Epithelial cell of prostate (primary cell): ENCODE data around the gene PADI4.
"Not testable (repeated sequence)": the region's sequence is repeated elsewhere in the genome, so short reads cannot be mapped to it uniquely, and the experiment has no call there.

Source experiments
- DNase-seq: peaks from one replicate; pipeline ENCODE4 v3.0.0-alpha.2; 2011; ENCODE audit warnings: low read depth, low spot score
- H3K27ac ChIP-seq: fragments of 450-650 bp; 2 replicates; pipeline ENCODE4 v1.5.1; 2017; ENCODE audit warnings: mild to moderate bottlenecking

The PADI4 gene

DNA sequence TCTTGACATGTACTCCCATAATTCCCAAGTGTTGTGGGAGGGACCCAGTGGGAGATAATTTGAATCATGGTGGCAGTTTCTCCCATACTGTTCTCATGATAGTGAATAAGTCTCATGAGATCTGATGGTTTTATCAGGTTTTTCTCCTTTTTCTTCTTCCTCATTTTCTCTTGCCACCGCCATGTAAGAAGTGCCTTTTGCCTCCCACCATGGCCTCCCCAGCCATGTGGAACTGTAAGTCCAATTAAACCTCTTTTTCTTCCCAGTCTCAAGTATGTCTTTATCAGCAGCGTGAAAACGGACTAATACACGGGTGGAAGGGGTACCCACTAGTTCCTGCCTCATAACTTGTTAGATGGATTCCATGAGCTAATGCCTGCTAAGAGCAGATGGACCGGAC is 37.5 kb downstream of the PADI4 start:
- DNase-seq, H3K27ac ChIP-seq: not testable (repeated sequence)

DNA sequence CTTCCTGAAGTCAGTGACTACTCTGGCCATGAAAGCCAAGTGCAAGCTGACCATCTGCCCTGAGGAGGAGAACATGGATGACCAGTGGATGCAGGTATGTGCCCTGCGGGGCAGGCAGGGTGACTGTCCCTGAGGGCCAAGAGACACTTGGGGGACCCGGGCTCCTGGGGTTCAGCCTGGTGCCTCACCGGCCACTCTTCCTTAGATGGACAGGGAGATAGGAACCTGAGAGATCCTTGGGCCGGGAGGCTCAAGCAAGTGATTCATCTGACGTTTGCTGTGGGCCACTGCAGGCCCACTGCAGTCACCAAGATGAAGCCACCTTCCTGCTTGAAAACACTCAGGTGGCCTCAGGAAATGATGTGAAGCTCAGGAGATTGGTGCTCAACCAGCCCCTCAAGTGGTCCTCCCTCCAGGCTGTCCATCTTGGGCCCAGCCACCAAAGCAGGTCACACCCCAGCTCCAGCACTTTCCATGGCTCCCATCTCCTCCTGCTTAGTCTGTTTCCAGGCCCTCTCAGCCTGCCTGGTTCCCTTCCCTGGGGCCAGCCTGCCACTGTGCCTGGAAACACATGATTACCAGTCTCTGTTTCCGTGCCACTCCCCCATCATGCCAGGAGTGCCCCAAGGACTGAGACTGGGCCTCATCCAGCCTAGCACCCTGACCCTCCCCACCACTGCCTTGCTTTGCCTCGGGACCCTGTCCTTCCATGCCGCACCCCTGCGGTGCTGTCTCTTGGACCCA is 38.2 kb downstream of the PADI4 start:
- no peak overlapping the region for H3K27ac ChIP-seq
- DNase-seq = no peak

DNA sequence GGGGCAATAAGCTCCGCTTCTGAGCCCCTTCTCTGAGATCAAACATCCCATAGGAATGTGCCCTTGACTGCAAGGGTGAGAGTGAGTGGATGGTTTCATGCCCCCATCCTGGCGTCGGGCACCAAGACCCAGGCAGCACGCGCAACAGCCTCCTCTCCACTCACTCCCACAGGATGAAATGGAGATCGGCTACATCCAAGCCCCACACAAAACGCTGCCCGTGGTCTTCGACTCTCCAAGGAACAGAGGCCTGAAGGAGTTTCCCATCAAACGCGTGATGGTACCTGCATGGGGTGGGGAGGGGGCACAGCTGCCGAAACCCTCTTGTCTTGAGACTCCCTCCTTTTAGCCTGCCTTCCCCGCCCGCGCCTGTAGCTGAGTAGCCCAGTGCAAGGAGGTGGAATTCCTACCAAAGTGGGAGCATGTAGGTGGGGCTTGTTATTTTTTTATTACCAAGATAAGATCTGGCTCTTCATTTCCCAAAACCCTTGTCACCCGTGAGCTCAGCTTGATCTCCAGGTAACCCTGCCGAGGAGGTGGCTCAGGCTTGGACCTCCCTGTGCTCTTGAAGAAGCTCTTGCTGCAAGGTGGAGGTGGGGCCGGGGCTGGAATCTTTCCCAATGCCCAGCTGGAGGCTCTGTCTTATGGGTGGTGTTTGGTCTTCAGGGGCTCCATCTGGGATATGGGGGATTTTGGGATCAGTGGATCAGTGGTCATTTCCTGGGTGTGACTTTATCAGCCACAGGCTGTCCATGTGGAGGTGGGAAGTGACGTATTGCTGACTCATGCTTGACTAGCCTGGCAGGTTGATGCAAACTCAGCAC is 40.0 kb downstream of the PADI4 start:
- peak; percentile 82 for DNase-seq
- H3K27ac ChIP-seq = peak overlapping the region; percentile 84

DNA sequence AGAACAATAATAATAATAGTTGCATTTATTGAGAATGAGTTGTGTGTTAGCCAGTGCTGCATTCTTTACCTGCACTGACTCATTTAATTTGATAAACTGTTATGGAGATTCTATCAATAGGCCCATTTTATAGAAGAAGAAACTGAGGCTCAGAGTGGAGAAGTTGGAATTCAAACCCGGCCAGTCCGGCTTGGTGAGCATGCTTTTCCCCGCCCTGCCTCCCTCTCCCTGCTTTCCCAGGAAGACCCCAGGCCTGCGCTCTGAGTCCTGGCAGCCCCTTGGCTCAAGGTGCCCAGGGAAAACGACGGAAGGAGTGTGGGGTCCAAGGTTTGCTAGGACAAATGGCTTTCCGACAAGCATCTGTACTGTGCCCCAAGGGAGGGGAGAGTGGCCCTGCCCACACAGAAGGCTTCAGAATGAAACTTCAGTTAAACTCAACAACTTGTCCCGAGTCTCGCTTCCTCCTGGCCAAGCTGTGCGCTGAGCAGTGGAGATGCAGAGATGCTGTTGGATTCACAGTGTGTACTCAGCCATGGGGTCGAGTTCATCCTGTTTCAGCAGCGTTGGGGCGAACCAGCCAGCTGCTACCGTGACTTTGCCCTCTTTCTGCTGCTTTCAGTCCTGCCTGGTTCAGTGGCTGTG is 40.7 kb downstream of the PADI4 start:
- H3K27ac ChIP-seq = peak overlapping the region; percentile 84

DNA sequence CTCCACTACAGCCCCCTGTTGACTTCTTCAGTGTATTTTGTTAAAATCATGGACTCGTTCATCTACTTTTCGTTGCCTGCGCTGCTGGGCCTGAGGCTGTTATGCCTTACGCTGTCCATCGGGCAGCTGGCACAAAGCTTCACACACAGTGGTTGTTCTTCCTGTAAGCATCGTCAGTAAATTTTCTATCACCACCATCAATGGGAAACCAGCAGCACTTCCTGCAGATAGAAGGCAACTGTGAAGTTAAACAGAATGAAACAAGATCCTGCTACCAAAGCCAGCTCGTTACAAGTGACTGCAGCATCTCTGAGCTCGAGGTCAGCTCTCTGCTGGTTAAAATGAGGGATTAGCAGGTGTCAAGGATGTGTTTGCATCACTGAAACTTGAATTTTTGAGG is 42.1 kb downstream of the PADI4 start:
- H3K27ac ChIP-seq = no peak overlapping the region
- no peak for DNase-seq

More for the DNA sequence above, 40.7 kb downstream of the PADI4 start:
- no peak for DNase-seq

DNA sequence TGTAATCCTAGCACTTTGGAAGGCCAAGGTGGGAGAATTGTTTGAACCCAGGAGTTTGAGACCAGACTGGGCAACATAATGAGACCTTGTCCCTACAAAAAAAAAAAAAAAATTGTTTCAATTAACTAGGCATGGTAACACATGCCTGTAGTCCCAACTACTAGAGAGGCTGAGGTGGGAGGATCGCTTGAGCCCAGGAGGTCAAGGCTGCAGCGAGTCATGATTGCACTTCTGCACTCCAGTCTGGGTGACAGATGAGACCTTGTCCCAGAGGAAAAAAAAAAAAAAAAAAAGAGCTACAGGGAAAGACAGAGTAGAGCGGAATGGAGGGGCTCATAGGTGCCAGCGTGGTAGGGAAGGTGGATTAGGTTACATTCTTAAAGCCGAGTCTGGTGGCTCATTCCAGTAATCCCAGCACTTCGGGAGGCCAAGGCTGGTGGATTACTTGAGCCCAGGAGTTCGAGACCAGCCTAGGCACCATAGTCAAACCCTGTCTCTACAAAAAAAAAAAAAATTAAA is 43.0 kb downstream of the PADI4 start:
- H3K27ac ChIP-seq = no peak overlapping the region
- no peak for DNase-seq

DNA sequence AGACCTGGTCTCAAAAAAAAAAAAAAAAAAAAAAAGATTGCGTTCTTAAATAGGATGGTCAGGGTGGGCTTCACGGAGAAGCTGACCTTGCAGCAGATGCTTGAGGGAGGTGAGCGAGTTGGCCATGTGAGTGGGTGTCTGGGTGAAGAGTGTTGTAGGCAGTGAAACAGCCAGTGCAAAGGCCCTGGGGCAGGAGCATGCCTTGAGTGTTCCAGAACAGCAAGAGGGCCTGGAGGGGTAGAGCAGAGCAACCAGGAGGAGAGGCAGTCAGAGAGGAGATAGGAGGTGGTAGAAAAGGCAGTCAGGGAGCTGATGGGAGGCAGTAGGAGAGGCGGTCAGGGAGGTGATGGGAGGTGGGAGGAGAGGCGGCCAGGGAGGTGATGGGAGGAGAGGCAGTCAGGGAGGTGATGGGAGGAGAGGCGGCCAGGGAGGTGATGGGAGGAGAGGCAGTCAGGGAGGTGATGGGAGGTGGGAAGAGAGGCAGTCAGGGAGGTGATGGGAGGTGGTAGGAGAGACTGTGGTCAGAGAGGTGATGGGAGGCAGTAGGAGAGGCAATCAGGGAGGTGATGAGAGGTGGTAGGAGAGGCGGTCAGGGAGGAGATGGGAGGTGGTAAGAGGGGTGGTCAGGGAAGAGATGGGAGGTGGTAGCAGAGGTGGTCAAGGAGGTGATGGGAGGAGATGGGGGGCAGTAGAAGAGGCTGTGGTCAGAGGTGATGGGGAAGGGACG is 43.8 kb downstream of the PADI4 start:
- no peak overlapping the region for H3K27ac ChIP-seq
- no peak for DNase-seq

DNA sequence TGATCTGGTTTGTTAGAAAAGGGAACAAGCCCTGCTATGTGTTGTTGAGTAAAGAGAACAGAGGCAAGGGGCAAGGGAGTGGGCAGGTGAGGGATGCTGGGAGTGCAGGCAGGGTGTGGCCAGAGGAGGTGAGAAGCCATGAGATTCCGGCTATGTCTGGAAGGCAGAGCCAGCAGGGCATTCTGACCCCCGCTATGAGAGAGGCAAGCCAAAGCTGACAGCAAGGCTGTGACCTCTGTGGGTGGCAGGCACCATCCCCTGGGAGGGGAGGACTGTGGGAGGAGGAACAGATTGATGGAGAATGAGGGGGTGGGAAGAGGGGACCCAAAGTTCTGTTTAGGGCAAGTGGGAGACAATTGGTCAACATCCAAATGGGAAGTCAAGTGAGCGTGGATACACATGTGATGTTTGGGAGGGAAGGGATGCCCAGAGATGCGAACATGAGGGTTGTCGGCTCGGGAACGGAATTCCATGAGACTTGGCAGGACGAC is 44.5 kb downstream of the PADI4 start:
- DNase-seq = no peak
- H3K27ac ChIP-seq = no peak overlapping the region

DNA sequence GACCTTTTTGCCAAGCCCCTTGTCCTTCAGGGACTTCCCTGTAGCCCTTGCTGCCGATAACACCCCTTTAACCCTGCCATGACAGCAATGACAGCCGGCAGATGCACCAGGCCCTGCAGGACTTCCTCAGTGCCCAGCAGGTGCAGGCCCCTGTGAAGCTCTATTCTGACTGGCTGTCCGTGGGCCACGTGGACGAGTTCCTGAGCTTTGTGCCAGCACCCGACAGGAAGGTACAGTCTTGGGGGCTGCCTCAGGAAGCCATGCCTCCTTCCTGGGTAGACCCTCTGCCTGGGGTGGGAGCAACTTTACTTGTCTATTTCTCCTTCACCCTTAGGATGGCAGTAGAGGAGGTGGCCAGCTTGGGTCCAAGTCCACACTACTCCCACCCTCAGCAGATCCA is 47.9 kb downstream of the PADI4 start:
- DNase-seq = no peak
- no peak overlapping the region for H3K27ac ChIP-seq

DNA sequence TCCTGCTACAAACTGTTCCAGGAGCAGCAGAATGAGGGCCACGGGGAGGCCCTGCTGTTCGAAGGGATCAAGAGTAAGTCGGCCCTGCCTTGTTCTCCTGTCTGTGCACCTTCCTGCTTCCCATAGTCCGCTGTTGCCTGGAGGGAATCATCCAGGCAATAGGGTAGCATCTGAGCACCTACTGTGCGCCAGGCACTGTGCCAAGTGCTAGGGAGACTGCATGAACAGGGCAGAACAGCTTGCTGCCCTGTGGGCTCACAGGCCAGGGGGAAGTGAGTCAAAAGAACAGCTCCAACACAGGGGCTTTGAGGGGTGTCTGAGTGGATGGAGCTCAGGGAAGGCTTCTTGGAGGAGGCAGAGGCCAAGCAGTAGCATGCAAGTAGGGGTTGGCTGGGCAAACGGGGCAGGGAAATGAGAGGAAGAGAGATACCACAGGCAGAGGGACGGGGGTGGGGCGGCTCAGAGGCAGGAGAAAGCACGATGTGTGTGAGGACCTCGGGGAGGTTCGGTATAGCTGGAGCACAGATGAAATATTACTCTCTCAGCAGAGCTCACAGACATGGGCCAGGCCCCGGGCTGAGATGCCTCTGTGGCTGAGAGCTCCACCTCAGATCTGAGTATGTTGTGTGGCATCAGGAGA is 48.5 kb downstream of the PADI4 start:
- H3K27ac ChIP-seq = no peak overlapping the region
- DNase-seq = no peak

DNA sequence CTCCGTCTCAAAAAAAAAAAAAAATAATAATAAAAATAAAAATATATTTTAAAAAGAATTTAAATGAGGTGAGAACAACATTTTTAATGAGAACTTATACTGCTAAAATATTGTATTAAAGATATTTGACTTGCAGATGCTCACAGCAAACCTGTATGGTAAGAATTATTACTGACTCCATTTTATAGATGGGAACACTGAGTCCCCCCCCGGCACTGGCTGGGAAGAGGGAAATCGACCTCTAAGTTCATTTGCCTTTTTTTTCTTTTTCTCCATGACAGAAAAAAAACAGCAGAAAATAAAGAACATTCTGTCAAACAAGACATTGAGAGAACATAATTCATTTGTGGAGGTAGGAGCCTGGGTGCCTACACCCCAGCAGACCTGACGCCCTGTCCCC is 50.6 kb downstream of the PADI4 start:
- no peak overlapping the region for H3K27ac ChIP-seq
- no peak for DNase-seq

DNA sequence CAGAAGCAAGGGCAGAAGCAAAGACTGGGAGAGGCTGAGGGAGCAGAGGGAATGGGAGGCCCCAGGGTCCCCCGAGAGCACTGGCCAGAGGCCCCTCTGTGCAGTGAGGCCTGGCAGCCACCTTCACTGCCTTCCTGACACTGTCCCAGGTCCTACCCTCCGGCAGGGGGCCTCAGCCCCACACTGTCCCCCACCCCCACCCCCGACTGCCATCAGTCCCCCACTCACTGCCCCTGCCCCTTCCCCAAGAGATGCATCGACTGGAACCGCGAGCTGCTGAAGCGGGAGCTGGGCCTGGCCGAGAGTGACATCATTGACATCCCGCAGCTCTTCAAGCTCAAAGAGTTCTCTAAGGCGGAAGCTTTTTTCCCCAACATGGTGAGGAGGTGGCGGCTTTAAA is 51.0 kb downstream of the PADI4 start:
- no peak for DNase-seq
- no peak overlapping the region for H3K27ac ChIP-seq

DNA sequence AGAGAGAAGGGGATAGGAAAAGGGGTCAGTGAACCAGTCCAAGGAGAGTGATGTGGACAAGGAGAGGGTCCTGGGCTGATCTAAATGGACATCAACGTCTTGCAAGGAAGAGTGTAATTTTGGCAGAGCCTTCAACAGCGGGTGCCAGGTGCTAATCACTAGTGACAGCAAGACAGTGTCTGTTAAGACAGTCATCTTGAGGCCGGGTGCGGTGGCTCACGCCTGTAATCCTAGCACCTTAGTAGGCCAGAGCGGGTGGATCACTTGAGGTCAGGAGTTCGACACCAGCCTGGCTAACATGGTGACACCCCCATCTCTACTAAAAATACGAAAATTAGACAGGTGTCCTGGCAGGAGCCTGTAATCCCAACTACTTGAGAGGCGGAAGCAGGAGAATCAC is 51.8 kb downstream of the PADI4 start:
- no peak for DNase-seq
- H3K27ac ChIP-seq = no peak overlapping the region

DNA sequence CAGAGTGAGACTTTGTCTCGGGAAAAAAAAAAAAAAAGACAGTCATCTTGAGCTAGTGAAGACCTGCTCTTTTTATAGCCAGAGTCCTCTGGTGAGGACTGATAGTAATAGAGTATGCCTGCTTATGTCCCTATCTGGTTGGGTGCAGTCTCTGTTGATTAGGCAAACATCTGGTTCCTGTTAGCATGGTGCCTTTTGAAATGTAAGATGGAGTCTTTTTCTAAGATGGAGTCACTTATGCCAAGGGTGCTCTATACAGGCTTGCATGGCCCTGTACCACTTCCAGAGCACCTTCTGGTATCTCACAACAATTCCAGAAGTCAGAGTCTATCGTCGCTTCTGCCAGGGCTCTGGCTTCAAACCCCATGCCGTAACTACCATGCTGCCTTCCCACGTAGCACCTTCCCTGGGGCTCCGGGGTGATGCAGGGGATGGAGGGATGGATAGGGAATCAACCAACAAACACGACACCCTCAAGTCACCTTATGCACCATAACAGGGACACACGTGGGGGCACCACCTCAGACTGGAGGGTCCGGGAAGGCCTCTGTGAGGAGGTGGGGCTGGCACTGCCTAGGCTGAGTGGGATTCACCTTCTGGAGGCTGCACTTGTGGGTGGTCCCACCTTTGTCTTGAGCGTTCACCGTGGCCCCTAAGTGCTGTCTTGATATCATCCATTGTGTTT is 52.4 kb downstream of the PADI4 start:
- DNase-seq = no peak
- H3K27ac ChIP-seq = no peak overlapping the region

DNA sequence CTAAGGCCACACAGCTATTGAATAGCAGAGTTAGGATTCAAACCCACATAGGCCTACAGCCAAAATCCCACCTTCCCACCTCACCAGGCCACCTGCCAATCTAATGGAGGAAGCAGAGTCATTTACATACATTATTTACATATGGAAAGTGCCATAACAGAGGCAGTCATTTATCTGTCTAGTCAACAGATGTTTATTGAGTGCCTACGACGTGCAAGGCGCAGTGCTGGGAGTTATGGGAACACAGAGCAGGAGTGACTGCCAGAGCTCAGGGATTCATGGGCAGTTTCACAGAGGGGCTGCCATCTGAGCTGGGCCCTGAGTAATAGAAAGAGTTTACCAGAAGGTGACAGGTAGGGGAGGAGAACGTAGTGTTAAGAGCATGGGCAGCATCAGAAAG is 53.7 kb downstream of the PADI4 start:
- no peak overlapping the region for H3K27ac ChIP-seq
- DNase-seq = no peak

DNA sequence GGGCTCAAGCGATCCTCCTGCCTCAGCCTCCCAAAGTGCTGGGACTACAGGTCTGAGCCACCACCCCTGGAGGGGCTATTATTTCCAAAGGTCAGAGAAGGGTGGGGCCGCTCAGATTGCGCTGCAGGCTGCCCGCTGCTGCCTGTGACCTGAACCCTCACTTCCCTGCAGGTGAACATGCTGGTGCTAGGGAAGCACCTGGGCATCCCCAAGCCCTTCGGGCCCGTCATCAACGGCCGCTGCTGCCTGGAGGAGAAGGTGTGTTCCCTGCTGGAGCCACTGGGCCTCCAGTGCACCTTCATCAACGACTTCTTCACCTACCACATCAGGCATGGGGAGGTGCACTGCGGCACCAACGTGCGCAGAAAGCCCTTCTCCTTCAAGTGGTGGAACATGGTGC is 55.4 kb downstream of the PADI4 start:
- no peak for DNase-seq
- H3K27ac ChIP-seq = no peak overlapping the region

DNA sequence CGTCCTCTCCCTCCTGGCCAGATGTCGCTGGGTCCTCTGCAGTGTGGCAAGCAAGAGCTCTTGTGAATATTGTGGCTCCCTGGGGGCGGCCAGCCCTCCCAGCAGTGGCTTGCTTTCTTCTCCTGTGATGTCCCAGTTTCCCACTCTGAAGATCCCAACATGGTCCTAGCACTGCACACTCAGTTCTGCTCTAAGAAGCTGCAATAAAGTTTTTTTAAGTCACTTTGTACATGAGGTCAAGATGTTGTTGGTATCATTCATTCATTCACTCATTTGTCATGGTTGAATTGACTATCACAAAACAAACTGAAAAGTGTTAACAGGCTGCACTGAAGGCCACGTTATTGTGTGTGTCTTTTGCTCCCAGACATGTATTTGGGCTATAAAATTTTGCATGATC is 55.8 kb downstream of the PADI4 start:
- no peak for DNase-seq
- H3K27ac ChIP-seq = no peak overlapping the region

DNA sequence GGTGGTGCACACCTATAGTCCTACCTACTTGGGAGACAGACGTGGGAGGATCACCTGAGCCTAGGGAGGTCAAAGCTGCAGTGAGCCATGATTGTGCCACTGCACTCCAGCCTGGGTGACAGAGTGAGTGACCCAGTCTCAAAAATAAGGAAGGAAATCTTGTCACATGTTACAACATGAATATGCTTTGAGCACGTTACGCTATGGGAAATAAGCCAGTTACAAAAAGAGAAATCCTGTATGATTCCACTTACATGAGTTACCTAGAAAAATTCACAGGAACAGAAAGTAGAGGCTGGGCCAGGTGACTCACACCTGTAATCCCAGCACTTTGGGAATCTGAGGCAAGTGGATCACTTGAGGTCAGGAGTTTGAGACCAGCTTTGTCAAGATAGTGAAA is 57.3 kb downstream of the PADI4 start:
- peak overlapping the region; percentile 65 for H3K27ac ChIP-seq

DNA sequence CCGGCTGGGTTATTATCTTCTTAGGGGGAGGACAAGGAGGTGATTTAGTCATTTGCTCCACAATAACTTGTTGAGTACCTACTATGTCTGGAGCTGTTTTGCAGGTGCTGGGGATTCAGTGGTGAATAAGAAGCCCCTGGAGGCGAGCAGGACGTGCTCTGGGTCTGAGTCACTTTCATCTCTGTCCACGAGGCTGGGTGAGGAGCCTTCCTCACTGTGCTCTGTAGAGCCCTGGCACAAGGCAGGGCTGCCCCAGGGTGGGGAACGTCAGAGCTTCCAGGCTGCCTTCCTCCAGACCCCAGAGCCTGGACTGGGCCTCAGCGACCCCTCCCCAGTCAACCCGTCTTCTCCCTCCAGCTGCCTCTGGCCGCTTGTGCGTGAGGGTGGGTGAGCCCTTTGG is 61.5 kb downstream of the PADI4 start:
- DNase-seq = peak; percentile 68
- H3K27ac ChIP-seq = peak overlapping the region; percentile 69

More for the DNA sequence above, 57.3 kb downstream of the PADI4 start:
- peak; percentile 34 for DNase-seq
